ENCODE data around the gene ASB12.

GRCh38 chrX:64188901-64189300 is 41.5 kb downstream of the ASB12 start:
- TF ChIP-seq NFIC (IDR thresholded peaks at IDR 0.05), result no peak
- TF ChIP-seq YY1 (IDR thresholded peaks at IDR 0.05; ENCODE audit: low read depth), result no peak
- no peak for TF ChIP-seq RAD21 (IDR thresholded peaks at IDR 0.05; ENCODE audit: low read depth)
- TF ChIP-seq TAF1 (IDR thresholded peaks at IDR 0.05; ENCODE audit: low read depth), result no peak
- no peak for TF ChIP-seq MAX (IDR thresholded peaks at IDR 0.05)
- TF ChIP-seq USF1 (IDR thresholded peaks at IDR 0.05), result no peak
- TF ChIP-seq REST (IDR thresholded peaks at IDR 0.05; ENCODE audit: low read depth), result no peak
- no peak for TF ChIP-seq EP300 (IDR thresholded peaks at IDR 0.05; ENCODE audit: borderline replicate concordance)
- TF ChIP-seq CEBPB (IDR thresholded peaks at IDR 0.05), result no peak
- TF ChIP-seq CREB1 (IDR thresholded peaks at IDR 0.05; ENCODE audit: low read depth), result no peak
- no peak for TF ChIP-seq FOXM1 (IDR thresholded peaks at IDR 0.05; ENCODE audit: borderline replicate concordance, low read depth)
- no peak for TF ChIP-seq EGR1 (IDR thresholded peaks at IDR 0.05)
